IMR-90 (cell line): ENCODE results near the gene RFPL3. TPM values are rescaled to one million over a fixed set of nuclear protein-coding genes. Genes with fewer than 3 reads are reported as not detected.

Source experiments
- ATAC-seq: fragments of 200-7000 bp; cut with Tn5 transposase; 2 replicates; pipeline ENCODE4 v1.9.1; 2020; ENCODE audit warnings: low read depth, mild to moderate bottlenecking, moderate library complexity
- BruUV-seq: library from RNA; stranded (reverse); fragments of 400-500 nt; replicated peaks from 2 replicates; lab custom pipeline; 2021; lab: Mats Ljungman, UMichigan
- CTCF ChIA-PET: fragments of 300-600 bp; formaldehyde crosslinking; extraction: SDS; loops from one replicate; lab custom pipeline; 2021; ENCODE audit warnings: antibody characterized with exemption; lab: Yijun Ruan, JAX
- POLR2A ChIA-PET: fragments of 300-600 bp; sonication (Branson Sonifier 250); formaldehyde crosslinking; loops from one replicate; lab custom pipeline; 2022; ENCODE audit warnings: antibody characterized with exemption; ENCODE audit not compliant: unreplicated experiment; lab: Charles Lee
- DNase-seq: peaks from one replicate; pipeline ENCODE4 v3.0.0; 2013
- H2AFZ ChIP-seq: replicated peaks from 2 replicates; pipeline ENCODE3; 2013; ENCODE audit warnings: low read length, mild to moderate bottlenecking; ENCODE audit not compliant: poor library complexity
- H2AK5ac ChIP-seq: 2 replicates; pipeline ENCODE4 v1.6.1; 2013; ENCODE audit warnings: low read depth, low read length, inconsistent platforms
- H2AK9ac ChIP-seq: replicated peaks from 2 replicates; pipeline ENCODE3; 2013; ENCODE audit warnings: mild to moderate bottlenecking, low read depth, low read length, moderate library complexity; ENCODE audit not compliant: poor library complexity
- H2BK120ac ChIP-seq: 2 replicates; pipeline ENCODE4 v1.6.1; 2013; ENCODE audit warnings: low read depth, low read length, inconsistent platforms
- H2BK15ac ChIP-seq: 3 replicates; pipeline ENCODE4 v1.6.1; 2013; ENCODE audit warnings: low read depth, low read length, inconsistent platforms
- H2BK20ac ChIP-seq: 2 replicates; pipeline ENCODE4 v1.6.1; 2013; ENCODE audit warnings: low read depth, mild to moderate bottlenecking, inconsistent platforms, low read length, moderate library complexity
- H2BK5ac ChIP-seq: 2 replicates; pipeline ENCODE4 v1.6.1; 2013; ENCODE audit warnings: mild to moderate bottlenecking, low read depth, low read length, inconsistent platforms; ENCODE audit not compliant: poor library complexity, severe bottlenecking
- H3K14ac ChIP-seq: replicated peaks from 2 replicates; pipeline ENCODE4 v1.6.1; 2013; ENCODE audit warnings: low read depth, low read length, inconsistent platforms
- H3K18ac ChIP-seq: 2 replicates; pipeline ENCODE4 v1.6.1; 2013; ENCODE audit warnings: low read depth, low read length, control low read depth
- H3K23ac ChIP-seq: 2 replicates; pipeline ENCODE4 v1.6.1; 2013; ENCODE audit warnings: low read depth, low read length, inconsistent platforms
- H3K27ac ChIP-seq: 2 replicates; pipeline ENCODE4 v1.5.1; 2013; ENCODE audit warnings: mild to moderate bottlenecking, control low read depth, low read length; ENCODE audit not compliant: insufficient read depth
- H3K27me3 ChIP-seq: 2 replicates; pipeline ENCODE4 v1.6.1; 2013; ENCODE audit warnings: low read length; ENCODE audit not compliant: control insufficient read depth, insufficient read depth
- H3K36me3 ChIP-seq: 2 replicates; pipeline ENCODE4 v1.6.1; 2013; ENCODE audit warnings: low read length, mixed read lengths; ENCODE audit not compliant: control insufficient read depth, insufficient read depth
- H3K4ac ChIP-seq: 2 replicates; pipeline ENCODE4 v1.6.1; 2013; ENCODE audit warnings: low read depth, low read length, inconsistent platforms
- H3K4me1 ChIP-seq: 2 replicates; pipeline ENCODE4 v1.6.1; 2013; ENCODE audit warnings: low read length, mixed read lengths; ENCODE audit not compliant: control insufficient read depth, insufficient read depth
- H3K4me2 ChIP-seq: 2 replicates; pipeline ENCODE4 v1.6.1; 2013; ENCODE audit warnings: low read depth, mild to moderate bottlenecking, control low read depth, low read length, moderate library complexity
- H3K4me3 ChIP-seq: 2 replicates; pipeline ENCODE4 v1.5.1; 2013; ENCODE audit warnings: low read depth, mild to moderate bottlenecking, control low read depth, low read length, moderate library complexity; ENCODE audit not compliant: insufficient read depth
- H3K56ac ChIP-seq: 2 replicates; pipeline ENCODE4 v1.6.1; 2013; ENCODE audit warnings: low read length, inconsistent platforms; ENCODE audit not compliant: insufficient read depth; ENCODE audit errors: extremely low read depth
- H3K79me1 ChIP-seq, 2 experiments: 2 replicates each; pipeline ENCODE4 v1.6.1; 2013; ENCODE audit warnings: low read length in 2 of 2, inconsistent platforms in 1 of 2, low read depth in 1 of 2
- H3K9ac ChIP-seq: 2 replicates; pipeline ENCODE4 v1.6.1; 2013; ENCODE audit warnings: low read depth, low read length, control low read depth
- H3K9me1 ChIP-seq: 2 replicates; pipeline ENCODE4 v1.6.1; 2013; ENCODE audit warnings: low read length, inconsistent platforms; ENCODE audit not compliant: insufficient read depth
- H3K9me3 ChIP-seq: 2 replicates; pipeline ENCODE4 v1.6.1; 2013; ENCODE audit warnings: low read length; ENCODE audit not compliant: control insufficient read depth, insufficient read depth
- H4K20me1 ChIP-seq: 2 replicates; pipeline ENCODE4 v1.6.1; 2013; ENCODE audit warnings: low read length, inconsistent platforms; ENCODE audit not compliant: insufficient read depth
- H4K5ac ChIP-seq: 2 replicates; pipeline ENCODE4 v1.6.1; 2013; ENCODE audit warnings: mild to moderate bottlenecking, low read depth, low read length, control low read depth
- H4K8ac ChIP-seq, 2 experiments: 2 replicates each; pipeline ENCODE4 v1.6.1; 2013; ENCODE audit warnings: low read depth in 2 of 2, low read length in 2 of 2, control low read depth in 1 of 2, inconsistent platforms in 1 of 2
- H4K91ac ChIP-seq: 2 replicates; pipeline ENCODE4 v1.6.1; 2013; ENCODE audit warnings: low read depth, low read length, inconsistent platforms; ENCODE audit not compliant: insufficient read depth
- MAFK ChIP-seq: IDR thresholded peaks from 2 replicates; pipeline ENCODE4 v1.6.1; 2012; ENCODE audit warnings: low read depth, low read length, improper control_type of control experiment
- WGBS, 2 experiments: methylation state at CpG; one replicate each; pipeline versions ENCODE4 v1.1.5 to v1.1.7; 2013; ENCODE audit warnings: missing lambda C conversion rate in 2 of 2; ENCODE audit not compliant: insufficient read length in 1 of 2; ENCODE audit errors: extremely low coverage in 2 of 2; 5-methylcytosine and 5-hydroxymethylcytosine counted together
- dilution Hi-C: fragments of 300-500 bp; cut with HindIII; formaldehyde crosslinking; loops from one replicate; pipeline ENCODE4 v1.14.3; 2018; ENCODE audit warnings: low sequenced_read_pairs; ENCODE audit not compliant: unreplicated experiment
- in situ Hi-C: fragments of 300-500 bp; cut with MboI; formaldehyde crosslinking; loops from 3 replicates; pipeline ENCODE4 v1.14.3; 2019; ENCODE audit warnings: low sequenced_read_pairs, inconsistent platforms, mixed read lengths
- intact Hi-C: fragments of 100-400 bp; cut with micrococcal nuclease; formaldehyde crosslinking; loops from 2 replicates; pipeline ENCODE4 v1.10.0; 2022
- polyA plus RNA-seq, 3 experiments: library from polyadenylated mRNA; depleted of rRNA; stranded (reverse); fragments of >200 nt; gene quantifications; 2 replicates each; pipeline ENCODE4 v1.2.3, GENCODE V29; 2012; ENCODE audit warnings: low replicate concordance in 1 of 3
- total RNA-seq: library from RNA; depleted of rRNA; stranded (reverse); fragments of >200 nt; gene quantifications from 2 replicates; pipeline ENCODE4 v1.2.3, GENCODE V29; 2012

RFPL3 gene
- total and polyA plus RNA-seq, 2 of the 4 experiments (the other 2 are of a cell fraction), result not detected

GRCh38 chr22:32375678-32376450 lies 18.2 kb downstream of the RFPL3 start:
- Histone ChIP-seq H3K9me3 (no peaks in the 10 kb centered on the region), H3K9me1 (0 out of 2 replicates have a peak, but pooled peaks cover 4% of the 10 kb centered on the region), H3K4me1 (no peaks in the 10 kb centered on the region), H2BK5ac (no peak overlapping the region), H2AFZ (no peak overlapping the region), H3K4me2 (no peak overlapping the region), H2BK20ac (no peak overlapping the region), H4K5ac (no peak overlapping the region), H3K4ac (no peak overlapping the region), H3K14ac (no peak overlapping the region), H4K91ac (no peak overlapping the region), H3K18ac (no peak overlapping the region), H4K8ac (no peak overlapping the region), H3K23ac (no peak overlapping the region), H4K20me1 (no peaks in the 10 kb centered on the region; the same call in 1 of the 2 replicates), H3K56ac (no peak overlapping the region), H3K36me3 (no peaks in the 10 kb centered on the region), H3K79me1 (no peaks in the 10 kb centered on the region), H2AK5ac (no peak overlapping the region), H3K4me3 (no peak overlapping the region), H3K27me3 (no peaks in the 10 kb centered on the region), H2AK9ac (no peak overlapping the region), H2BK120ac (no peak overlapping the region), H2BK15ac (no peak overlapping the region), H3K27ac (no peak overlapping the region), H3K9ac (no peak overlapping the region)
- dilution Hi-C loops, result no loop called here
- DNase-seq (no peak), ATAC-seq (no peak)
- WGBS, 2 experiments, result 80% methylated on average over 2 of the region's 7 CpGs; no CpG with 5 or more reads in 1 of the 2 experiments
- intact Hi-C loops, result no loop called here
- ChIA-PET CTCF (no interaction called here), POLR2A (no interaction called here)
- no TSS peak for BruUV-seq
- no peak for TF ChIP-seq MAFK
- in situ Hi-C loops, result no loop called here
